ENCODE results near the gene EN2.

EN2 gene

DNA sequence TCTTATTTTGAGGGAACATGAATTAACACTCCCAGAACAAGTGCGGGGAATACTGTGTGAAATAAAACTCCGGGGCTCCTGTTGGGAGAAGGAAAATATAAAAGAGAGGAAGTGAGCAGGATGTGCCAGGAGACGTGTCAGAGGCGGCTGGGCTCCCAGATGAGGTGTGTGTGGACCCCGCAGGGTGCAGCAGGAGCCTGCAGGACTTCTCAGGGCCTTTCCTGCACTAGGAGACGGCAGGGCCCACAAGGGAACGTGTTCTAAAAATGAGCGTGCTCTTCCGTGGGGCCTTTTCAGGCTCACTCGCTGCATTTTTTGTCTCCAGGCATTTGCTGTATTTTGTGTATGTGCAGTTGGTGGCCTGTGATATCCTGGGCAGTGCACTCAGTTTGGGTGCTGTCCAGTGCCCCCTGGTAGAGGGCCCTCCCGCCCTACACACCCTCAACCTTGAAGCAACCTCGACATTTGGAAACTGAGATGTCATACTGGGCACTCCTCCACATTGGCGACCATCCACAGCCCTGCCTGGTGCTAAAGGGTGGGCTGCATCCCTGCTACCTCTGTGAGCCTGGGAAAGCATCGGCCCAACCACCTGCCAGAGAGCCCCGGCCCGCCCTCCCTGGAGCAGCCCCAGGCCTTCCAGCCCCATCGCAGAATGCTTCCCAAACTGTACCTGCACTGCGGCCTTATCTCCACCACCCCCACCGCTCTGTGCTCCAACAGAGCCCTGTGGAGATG lies 35.2 kb upstream of the EN2 start:
- no peak for DNase-seq (ENCODE audit: extremely low read depth, low read depth)
- TF ChIP-seq CTCF (IDR thresholded peaks at IDR 0.05; ENCODE audit: low read depth, low read length, missing control alignments), result no peak
- no peak overlapping the region for H3K4me3 ChIP-seq (replicated peaks; ENCODE audit: low read depth, low read length)

DNA sequence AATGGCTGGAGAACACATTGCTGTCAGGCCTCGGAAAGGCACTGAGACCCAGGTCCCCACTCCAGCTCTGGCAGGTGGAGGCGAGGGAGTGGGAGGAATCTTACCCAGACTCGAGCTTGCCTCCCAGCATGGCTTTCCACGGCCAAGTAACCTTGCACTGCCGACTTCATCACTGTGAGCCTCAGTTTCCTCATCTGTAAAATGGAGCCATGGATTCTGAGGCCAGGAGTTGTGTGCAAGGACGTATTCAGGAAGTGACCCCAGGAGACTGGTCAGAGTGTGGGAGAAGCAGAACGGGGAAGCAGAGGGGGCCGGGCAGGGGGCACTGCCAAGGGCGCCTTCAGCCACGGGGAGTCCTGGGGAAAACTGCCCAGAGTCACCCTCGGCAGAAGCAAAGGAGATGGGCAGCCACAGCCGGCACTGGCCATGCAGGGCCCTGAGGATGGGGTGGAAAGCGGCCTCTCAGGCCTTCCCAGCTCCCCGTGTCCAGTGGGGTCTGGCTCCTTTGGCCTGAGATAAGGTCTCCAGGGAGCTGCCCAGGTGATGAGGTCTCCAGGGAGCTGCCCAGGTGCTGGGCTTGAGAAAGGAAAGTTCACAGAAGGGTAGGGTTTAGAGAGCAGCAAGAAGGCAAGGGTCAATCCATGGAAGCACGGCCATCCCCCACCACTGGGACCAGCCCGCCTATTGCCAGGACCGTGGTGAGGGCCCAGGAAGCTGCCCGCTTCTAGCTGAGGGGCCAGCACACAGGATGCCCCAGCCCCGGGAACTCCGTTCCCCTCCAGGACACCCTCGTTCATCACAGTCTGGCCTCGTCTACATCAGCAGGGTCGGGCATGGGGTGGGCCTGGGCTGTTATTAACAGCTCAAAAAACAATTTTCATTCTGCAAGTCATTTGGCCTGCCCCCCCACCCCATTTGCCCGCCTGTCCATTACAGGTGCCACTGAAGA lies 34.3 kb upstream of the EN2 start:
- no peak for TF ChIP-seq CTCF (IDR thresholded peaks at IDR 0.05; ENCODE audit: low read depth, low read length, missing control alignments)
- H3K4me3 ChIP-seq (replicated peaks; ENCODE audit: low read depth, low read length), result no peak overlapping the region
- DNase-seq (ENCODE audit: extremely low read depth, low read depth), result no peak

DNA sequence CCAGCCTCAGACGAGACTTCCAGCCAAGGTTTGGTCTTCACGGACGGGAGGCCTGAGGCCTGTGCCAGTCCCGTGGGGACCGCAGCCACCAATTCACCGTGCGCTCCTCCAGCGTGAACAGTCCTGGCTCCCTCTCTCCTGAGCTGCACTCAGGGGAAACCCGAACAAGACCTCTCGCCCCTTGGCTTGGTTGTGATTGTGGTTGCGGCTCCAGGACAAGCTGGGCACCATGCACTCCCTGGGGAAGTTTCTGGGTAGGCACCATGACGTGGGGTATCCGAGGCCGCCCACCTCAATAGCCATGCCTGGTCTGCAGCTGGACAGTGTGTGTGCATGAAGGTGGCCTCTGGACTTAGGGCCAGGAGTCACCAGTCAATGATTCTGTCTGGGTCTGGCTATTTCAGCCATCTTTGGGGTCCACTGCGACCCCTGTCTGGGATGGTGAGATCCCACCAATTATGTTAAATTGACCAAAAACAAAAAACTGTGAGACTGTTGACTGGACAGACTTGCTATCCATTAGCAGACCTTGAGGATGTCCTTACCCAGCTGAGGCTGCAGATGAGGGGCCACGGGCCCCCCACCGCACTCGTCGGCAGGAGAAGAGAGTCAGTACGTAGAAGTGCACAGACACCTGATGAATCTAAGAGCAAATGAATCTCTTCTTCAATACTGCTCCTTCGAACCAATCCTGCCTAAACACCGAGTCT lies 33.5 kb upstream of the EN2 start:
- no peak for TF ChIP-seq CTCF (IDR thresholded peaks at IDR 0.05; ENCODE audit: low read depth, low read length, missing control alignments)
- no peak for DNase-seq (ENCODE audit: extremely low read depth, low read depth)
- H3K4me3 ChIP-seq (replicated peaks; ENCODE audit: low read depth, low read length), result no peak overlapping the region

GRCh38 chr7:155425011-155425340 lies 33.0 kb upstream of the EN2 start:
- no peak overlapping the region for H3K4me3 ChIP-seq (replicated peaks; ENCODE audit: low read depth, low read length)
- DNase-seq (ENCODE audit: extremely low read depth, low read depth), result no peak
- no peak for TF ChIP-seq CTCF (IDR thresholded peaks at IDR 0.05; ENCODE audit: low read depth, low read length, missing control alignments)

- TF ChIP-seq CTCF (IDR thresholded peaks at IDR 0.05; ENCODE audit: low read depth, low read length, missing control alignments), result no peak
- H3K4me3 ChIP-seq (replicated peaks; ENCODE audit: low read depth, low read length), result no peak overlapping the region
- DNase-seq (ENCODE audit: extremely low read depth, low read depth), result no peak
These were observed 32.0 kb upstream of the EN2 start for GRCh38 chr7:155425887-155426286.

DNA sequence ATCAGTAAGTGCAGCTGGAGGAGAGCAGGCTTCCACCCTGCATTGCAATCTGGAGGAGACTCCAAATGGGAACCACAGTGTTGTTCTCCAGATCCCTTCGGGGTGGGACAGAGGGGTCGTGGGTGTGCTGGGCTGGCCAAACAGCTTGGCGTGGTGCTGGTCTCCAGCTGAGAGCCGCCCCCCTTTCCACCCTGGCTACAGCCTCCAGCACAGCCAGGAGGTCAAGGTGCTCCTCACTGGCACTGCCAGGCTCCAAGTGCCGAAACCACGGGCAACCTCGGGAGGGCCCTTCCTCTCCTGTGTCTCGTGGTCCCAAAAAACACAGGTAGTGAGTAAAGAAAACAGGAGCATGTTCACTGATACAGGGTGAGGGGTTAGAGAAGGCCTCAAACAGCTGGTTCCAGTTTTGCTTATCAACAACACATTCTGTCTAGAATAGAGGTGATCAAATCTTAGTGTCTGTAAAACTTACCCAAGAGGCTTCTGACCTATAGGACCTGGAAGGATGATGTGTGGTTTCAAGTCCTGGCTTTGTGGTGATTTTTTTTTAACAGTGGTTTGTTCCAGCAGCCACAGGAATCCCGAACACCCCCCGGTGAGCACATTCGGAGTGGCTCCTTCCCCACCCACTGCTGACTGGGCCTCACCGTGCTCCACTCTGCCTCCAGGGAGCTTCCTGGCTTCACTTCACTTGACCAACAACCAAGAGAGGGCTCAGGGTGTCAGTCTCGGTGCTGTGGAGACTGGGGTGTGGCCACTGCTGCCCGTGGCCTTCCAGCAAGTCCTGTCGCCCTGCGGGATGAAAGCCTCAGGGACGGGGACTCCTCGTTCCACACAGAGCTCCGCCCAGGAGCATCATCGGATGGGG lies 31.2 kb upstream of the EN2 start:
- TF ChIP-seq CTCF (IDR thresholded peaks at IDR 0.05; ENCODE audit: low read depth, low read length, missing control alignments), result no peak
- no peak for DNase-seq (ENCODE audit: extremely low read depth, low read depth)
- H3K4me3 ChIP-seq (replicated peaks; ENCODE audit: low read depth, low read length), result no peak overlapping the region

All from HFF-Myc (cell line).